ENCODE measurements around the gene C1QTNF9.

C1QTNF9 gene

DNA sequence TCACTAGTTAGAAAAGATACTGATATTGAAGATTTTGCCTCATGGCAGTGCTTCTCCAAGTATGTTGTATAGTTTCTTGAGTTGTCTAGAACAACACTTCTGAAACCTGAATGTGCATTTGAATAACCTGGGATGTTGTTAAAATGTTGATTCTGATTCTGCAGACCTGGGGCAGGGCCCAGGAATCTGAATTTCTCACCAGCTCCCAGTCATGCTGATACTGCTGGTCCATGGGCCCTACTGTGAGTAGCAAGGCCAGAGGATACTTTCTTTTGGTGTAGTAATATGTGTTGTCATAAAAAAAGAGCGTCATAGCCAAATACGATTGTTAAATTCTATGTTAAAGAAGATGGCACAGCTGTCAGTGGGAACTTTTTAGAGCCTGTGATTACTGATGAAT is 41.6 kb upstream of the C1QTNF9 start:
- TF ChIP-seq, protein P1, sequence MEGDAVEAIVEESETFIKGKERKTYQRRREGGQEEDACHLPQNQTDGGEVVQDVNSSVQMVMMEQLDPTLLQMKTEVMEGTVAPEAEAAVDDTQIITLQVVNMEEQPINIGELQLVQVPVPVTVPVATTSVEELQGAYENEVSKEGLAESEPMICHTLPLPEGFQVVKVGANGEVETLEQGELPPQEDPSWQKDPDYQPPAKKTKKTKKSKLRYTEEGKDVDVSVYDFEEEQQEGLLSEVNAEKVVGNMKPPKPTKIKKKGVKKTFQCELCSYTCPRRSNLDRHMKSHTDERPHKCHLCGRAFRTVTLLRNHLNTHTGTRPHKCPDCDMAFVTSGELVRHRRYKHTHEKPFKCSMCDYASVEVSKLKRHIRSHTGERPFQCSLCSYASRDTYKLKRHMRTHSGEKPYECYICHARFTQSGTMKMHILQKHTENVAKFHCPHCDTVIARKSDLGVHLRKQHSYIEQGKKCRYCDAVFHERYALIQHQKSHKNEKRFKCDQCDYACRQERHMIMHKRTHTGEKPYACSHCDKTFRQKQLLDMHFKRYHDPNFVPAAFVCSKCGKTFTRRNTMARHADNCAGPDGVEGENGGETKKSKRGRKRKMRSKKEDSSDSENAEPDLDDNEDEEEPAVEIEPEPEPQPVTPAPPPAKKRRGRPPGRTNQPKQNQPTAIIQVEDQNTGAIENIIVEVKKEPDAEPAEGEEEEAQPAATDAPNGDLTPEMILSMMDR (IDR thresholded peaks at IDR 0.05; ENCODE audit: insufficient read depth, low read length, missing control alignments): no peak
- no peak overlapping the region for H3K4me3 ChIP-seq (ENCODE audit: low read depth, low read length)
- DNase-seq (ENCODE audit: low read depth, low spot score): no peak
- POLR2A ChIA-PET: no interaction called here
- CTCF ChIA-PET: no interaction called here

GRCh38 chr13:24269821-24270220 is 39.6 kb upstream of the C1QTNF9 start:
- ChIA-PET CTCF (interaction anchor here (0.6 to 1.7 kb wide), 4 partner anchors 41 to 250 kb away, joined by 3 to 6 read pairs (median 3); no protein-coding TSS in a partner anchor), POLR2A (no interaction called here)
- TF ChIP-seq, protein P1 (IDR thresholded peaks at IDR 0.05; ENCODE audit: insufficient read depth, low read length, missing control alignments): no peak
- no peak overlapping the region for H3K4me3 ChIP-seq (ENCODE audit: low read depth, low read length)
- DNase-seq (ENCODE audit: low read depth, low spot score): no peak

DNA sequence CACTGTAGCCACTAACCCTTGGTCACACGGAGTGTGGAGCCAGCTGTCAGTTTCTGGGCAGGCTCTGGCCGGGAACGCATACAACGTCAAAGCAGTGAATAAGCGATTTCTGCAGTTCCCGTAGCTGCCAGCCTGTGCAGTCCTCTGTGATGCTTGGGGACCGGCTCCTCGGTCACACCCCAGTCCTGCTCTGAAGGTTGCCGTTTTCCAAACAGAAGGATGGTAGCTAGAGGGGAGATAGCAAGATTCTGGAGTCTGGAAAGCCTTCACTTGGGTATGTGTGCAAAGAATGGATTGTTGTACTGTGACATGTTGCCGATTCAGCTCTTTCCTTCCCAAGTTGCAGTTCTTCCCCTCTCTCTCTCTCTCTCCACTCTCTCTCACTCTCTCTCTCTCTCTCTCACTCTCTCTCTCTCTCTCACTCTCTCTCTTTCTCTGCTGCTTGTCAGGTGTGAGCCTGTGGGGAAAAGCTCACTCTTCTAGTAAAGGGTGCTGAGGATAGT is 38.7 kb upstream of the C1QTNF9 start:
- ChIA-PET POLR2A (no interaction called here), CTCF (interaction anchor here (0.9 to 1.2 kb wide), 2 partner anchors 42 to 251 kb away, joined by 3 to 4 read pairs; no protein-coding TSS in a partner anchor)
- H3K4me3 ChIP-seq (ENCODE audit: low read depth, low read length): peak overlapping the region; percentile 48
- DNase-seq (ENCODE audit: low read depth, low spot score): no peak
- TF ChIP-seq, protein P1 (IDR thresholded peaks at IDR 0.05; ENCODE audit: insufficient read depth, low read length, missing control alignments): no peak

DNA sequence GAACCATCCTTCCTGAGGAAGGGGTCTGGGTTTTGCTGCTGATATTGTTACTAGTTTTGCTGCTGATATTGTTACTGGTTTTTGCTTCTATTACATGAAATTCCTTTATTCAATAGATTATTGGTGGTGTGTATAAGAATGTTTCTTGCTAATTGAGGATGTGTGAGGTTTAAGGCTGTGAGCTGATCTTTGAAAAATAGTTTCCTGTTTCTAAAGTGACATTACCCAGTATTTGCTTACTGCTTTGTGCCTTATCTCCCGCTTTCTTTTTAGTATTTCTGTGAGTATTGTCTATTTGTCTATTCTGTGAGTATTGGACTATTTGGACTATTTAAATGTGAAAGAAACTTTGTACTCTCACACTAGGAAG is 38.2 kb upstream of the C1QTNF9 start:
- H3K4me3 ChIP-seq (ENCODE audit: low read depth, low read length): peak overlapping the region; percentile 48
- TF ChIP-seq, protein P1 (IDR thresholded peaks at IDR 0.05; ENCODE audit: insufficient read depth, low read length, missing control alignments): no peak
- POLR2A ChIA-PET: no interaction called here
- CTCF ChIA-PET: interaction anchor here (1.2 kb wide), 1 partner anchor 43 kb away, joined by 4 read pairs; no protein-coding TSS in a partner anchor
- no peak for DNase-seq (ENCODE audit: low read depth, low spot score)

- H3K4me3 ChIP-seq (ENCODE audit: low read depth, low read length): peak overlapping the region; percentile 42
- ChIA-PET CTCF (interaction anchor here (1.2 to 1.3 kb wide), 2 partner anchors 12 to 43 kb away, joined by 3 to 4 read pairs; no protein-coding TSS in a partner anchor), POLR2A (no interaction called here)
- TF ChIP-seq, protein P1 (IDR thresholded peaks at IDR 0.05; ENCODE audit: insufficient read depth, low read length, missing control alignments): no peak
- no peak for DNase-seq (ENCODE audit: low read depth, low spot score)
Observed at GRCh38 chr13:24271601-24272451, 37.6 kb upstream of the C1QTNF9 start.

GRCh38 chr13:24272452-24273161 is 36.8 kb upstream of the C1QTNF9 start:
- DNase-seq (ENCODE audit: low read depth, low spot score): no peak
- CTCF ChIA-PET: interaction anchor here (1.3 kb wide), 1 partner anchor 11 kb away, joined by 3 read pairs; no protein-coding TSS in a partner anchor
- TF ChIP-seq, protein P1 (IDR thresholded peaks at IDR 0.05; ENCODE audit: insufficient read depth, low read length, missing control alignments): no peak
- POLR2A ChIA-PET: no interaction called here
- H3K4me3 ChIP-seq (ENCODE audit: low read depth, low read length): no peak overlapping the region; the same call in 1 of the 2 replicates
